ELF-1 (cell line): ENCODE data around the gene FADS2.

Experiments used
- DNase-seq: peaks from one replicate; pipeline ENCODE4 v3.0.0-alpha.2; 2016; ENCODE audit warnings: low read depth, low spot score

Gene FADS2

DNA sequence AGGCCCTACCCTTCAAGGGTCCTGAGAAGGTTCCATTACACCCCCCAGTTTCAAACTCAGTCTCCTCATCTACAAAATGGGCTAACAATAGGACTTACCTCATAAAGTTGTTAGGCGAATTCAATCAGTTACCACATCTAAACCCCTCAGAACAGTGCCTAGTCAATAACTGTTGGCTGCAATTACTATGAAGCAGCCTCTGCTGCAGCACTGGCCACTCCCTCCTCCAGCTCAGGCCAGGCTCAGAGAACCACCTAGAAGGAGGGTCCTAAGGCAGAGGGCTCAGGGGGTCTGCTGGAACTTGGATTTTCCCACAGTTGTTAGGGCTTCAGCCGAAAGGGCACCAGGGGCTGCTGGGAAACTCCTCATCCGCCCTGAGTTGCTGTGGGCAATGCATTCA, 58.5 kb downstream of the FADS2 start:
- no peak for DNase-seq

DNA sequence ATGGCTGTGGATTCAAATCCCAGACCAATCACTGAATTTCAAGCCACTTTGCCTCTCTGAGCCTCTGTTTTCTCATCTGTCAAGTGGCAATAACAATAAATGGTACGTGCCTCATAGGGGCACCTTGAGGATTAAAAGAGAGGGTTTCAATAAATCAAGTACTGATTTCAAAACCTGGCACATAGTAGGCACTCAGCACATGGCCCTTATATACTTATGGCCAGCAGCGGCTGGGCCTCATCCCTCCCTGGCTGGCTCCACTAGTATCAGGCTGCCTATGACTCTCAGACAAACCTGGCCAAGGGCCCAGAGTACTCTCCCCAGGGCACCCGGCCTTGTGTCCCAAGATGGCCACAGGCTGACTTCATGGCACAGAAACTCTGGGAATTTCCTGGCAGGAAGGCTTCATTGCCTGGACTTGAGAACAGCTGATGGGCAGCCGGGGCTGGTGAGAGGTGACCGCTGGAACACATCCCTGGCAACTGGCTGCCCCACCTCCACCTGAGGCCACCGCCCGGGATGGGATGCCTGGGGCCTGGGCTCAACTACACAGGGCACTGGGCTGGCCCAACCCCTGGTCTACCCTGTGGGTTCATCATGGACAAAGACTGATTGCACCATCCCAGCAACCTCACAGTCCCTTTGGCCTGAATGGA, 59.9 kb downstream of the FADS2 start:
- DNase-seq = no peak

DNA sequence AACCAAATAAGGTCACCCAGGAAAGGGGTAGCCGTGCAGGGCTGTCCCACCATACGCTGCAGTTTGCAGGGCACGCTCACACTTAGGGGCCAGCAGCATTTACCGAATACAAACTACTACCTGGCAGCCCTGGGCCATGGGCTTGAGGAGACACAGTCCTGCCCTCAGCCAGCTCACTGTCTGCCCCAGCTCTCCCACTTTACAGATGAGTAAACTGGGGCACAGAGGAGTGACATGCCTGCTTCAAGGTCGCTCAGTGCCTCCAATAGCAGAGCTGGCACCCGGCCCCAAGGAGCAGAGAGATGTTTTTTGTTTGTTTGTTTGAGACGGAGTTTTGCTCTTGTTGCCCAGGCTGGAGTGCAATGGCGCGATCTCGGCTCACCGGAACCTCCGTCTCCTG, 60.5 kb downstream of the FADS2 start:
- no peak for DNase-seq

DNA sequence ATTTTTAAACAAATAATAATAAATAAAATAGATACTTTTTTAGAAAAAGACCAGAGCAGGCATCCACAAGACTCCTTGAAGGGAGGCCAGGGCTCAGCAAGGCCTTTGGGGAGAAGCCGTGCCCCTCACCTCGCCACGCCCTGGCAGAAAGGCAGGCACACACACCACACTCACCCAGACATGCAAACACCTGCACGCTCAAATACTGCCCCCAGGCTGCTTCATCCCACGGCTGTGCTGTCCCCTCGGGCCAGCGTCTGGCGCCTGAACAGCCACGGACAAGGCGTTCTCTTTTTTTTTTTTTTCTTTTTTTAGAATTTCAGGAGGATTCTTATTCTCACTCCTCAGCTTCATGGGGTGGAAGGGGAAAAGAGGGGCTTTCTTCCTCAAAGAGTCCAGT, 61.7 kb downstream of the FADS2 start:
- no peak for DNase-seq

DNA sequence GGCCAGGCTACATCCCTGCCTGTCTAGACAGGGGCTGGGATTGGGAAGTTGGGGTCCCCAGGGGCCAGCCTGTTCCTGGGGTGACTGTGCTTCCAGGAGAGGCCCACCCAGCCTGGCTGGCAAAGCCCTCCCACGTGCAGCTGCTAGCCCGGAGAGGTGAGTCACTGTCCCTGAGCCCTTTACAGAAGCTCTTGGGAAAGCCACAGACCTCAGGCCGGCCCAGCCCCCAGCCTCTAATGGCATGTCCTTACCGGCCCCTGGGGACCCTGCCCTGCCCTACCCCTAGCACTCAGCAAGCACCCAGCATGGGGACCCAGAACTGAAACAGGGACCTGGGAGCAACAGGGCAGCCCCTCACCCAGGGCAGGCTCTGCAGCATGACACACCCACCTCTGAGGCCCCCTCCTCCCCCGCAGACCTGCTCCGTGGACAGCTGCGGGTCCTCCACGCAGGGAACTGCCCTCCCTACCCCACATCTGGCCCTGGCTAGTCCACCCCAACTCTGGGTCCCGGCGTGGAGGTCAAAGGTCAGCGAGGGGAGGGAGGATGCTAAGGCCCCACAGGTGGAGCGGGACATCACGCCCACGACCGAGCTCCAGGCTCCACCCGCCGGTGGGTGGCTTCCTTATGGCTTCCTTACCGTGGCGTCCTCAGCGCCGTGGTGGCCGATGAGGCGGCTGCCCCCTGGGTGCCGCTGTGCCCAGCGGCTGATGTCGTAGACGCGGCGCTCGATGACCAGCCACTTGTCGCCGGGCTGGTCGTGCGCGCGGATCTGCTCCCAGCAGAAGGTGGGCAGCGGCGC, 62.6 kb downstream of the FADS2 start:
- peak; percentile 64 for DNase-seq

DNA sequence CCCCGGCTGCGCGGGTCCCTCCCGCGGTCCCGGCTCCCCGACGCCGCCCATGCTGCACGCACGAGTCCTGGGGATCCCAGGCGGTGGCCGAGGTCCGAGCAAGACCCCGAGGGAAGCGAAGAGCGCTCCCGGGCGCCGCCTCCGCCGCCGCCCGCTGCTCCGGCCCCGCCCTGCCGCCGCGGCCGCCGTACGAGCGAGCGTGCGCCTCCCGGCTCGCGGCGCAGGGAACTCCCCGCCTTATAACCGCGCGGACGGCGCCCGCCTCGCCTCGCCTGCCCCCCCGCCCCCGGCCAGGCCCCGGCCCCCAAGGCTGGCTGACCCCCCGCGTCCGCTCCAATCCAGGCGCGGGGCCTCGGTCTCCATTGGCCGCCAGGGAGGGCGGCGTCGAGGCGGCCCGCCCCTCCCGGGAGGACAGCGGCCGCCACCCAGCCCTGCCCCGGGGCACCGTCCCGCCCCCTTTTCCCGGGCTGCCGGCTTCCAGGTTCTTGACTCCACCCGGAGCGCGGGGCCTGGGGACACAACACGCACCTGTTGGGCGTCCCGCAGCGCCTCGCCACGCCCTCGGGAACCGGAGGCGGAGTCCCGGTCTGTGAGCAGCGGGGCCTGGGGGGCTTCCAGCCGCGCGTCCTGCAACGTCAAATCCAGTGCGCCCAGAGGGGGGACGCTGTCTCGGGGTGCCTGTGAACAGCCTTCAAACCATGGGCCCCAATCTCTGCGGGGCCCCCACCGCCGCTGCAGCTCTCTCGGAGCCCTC, 63.4 kb downstream of the FADS2 start, which contains the start of gene FADS3:
FADS3 (minus strand) TSS at position 215 of the 754 bp plus-strand sequence; CDS start at position 51, 164 bp downstream.
- DNase-seq = peak; percentile 86

DNA sequence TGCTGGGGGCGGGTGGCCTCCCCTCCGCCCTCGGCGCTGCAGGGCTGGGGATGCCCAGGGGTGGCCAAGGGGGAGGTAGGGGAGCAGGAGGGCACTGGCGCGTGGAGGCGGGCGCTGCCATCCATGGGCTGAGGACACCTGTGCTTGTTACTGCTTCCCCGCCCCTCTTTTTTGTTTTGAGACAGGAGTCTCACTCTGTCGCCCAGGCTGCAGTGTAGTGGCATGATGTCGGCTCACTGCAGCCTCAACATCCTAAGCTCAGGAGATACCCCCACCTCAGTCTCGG, 63.9 kb downstream of the FADS2 start:
- DNase-seq = no peak

DNA sequence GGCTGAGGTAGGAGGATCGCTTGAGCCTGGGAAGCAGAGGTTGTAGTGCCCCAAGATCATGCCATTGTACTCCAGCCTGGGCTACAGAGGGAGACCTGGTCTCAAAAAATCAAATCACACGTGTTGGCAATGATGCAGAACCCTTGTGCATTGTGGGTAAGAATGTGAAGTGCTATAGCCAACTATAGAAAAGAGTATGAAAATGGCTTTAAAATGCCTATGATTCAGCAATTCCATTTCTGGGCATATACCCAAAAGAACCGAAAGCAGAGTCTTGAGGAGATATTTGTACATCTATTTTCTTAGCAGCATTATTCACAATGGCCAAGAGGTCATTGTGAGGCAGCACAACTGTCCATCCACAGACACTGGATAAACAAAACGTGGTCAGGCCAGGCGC, 65.9 kb downstream of the FADS2 start:
- DNase-seq = no peak

DNA sequence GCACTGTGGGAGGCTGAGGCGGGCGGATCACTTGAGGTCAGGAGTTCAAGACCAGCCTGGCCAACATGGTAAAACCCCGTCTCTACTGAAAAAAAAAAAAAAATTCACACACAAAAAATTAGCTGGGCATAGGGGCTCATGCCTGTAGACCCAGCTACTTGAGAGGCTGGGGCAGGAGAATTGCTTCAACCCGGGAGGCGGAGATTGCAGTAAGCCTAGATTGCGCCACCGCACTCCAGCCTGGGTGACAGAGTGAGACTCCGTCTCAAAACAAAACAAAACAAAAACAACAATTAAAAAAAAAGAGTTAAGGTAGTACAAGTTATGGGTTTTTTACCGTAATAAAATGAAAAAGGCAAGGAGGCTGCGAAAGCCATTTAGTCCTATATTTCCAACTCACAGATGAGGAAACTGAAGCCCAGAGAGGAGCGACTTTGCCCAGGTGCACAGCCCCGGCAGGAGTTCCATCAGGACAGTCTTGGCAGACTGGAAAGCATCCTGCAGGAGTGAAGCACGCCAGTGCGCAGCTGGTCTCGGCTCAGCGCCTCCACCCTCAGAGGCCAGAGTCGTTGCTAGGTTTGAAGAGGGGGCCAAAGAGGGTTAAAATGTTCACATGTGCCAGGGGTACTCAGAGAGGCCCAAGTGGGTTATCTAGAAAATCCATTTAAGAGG, 67.1 kb downstream of the FADS2 start:
- DNase-seq = no peak

DNA sequence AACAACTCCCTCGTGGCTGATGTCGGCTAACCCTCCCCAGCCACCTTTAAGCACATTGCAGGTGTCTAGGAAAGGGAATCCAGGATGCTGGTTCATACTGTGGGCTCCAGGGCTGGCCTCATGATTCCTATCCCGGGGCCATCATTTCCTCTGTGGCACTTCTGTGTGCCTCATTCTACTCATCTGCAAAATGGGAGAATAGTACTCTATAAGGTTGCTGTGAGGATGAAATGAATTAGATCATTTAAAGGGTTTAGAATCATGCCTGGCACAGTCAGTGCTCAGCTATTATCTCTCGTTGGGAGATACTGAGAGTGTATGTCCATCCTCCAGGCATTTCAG, 67.6 kb downstream of the FADS2 start:
- no peak for DNase-seq

DNA sequence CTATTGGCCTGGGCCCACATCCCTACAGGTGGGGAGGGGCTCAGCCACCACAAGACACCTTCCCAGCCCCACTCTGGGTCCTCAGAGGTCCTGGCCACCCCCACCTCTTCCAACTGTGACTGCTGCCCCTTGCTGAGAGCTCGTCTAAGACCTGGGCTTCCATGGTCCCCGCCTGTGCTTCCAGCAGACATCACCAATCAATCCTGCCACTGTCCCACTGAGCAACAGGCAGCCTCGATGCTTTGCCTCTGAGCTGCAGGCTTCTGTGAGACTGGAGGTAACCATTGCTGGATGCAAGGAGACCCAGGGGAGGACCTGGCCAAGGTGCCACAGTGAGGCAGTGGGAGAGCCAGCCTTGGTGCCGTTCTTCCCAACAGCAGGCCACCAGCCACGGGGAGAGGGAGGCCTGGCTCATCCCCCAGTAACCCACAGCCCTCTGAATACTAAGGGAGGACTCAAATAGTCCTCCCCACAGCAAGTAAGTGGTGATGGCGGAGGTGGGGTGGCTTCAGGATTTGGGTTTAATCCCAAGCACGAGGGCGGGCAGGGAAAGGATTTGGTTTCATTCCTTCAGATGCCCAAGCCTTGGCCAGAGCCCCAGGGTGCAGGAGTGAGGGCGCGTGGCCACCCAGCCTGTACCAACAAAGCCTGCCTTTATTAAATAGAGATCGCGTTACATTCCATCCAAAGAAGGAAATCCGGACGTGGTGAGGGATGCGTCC, 68.7 kb downstream of the FADS2 start:
- DNase-seq = no peak

DNA sequence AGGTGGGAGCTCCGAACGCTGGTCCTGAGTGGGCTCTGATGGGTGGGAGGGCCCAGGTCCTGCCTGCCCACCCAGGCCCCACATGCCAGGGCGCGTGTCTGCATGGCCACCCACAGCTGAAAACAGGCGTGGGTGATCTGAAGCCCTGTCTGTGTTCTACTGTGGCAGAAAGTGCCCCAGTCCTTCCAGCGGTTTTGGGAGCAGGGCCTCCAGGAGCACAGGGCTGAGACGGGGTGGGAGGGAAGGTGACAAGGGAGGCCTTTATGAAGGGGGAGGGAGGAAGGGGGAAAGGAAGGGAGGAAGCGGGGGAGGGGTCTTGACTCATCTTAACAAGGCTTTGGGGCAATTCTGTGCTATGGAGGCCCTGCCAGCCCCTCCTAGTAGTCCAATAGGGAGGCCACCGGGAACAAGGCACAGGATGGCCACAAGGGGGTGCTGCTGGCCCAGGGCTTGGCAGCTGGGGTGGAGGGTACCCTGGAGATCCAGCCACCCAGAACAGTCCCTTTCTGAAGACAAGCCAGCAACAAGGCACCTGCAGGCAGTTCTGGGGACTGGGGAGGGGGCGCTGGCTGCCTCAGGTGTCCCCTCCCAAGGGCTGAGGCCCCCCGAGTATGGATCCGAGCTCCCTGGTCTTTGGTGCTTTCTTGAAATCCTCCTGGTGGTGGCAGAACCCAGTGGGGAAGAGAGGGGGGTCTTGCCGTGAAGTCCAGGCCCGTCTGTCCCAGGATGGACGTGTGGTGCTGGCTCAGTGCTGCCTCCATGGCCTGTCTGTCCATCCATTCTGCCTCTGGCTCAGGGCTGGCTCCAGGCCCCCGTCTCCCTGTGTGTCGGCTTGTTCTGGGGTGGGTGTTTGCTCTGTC, 69.5 kb downstream of the FADS2 start:
- DNase-seq = peak; percentile 93

DNA sequence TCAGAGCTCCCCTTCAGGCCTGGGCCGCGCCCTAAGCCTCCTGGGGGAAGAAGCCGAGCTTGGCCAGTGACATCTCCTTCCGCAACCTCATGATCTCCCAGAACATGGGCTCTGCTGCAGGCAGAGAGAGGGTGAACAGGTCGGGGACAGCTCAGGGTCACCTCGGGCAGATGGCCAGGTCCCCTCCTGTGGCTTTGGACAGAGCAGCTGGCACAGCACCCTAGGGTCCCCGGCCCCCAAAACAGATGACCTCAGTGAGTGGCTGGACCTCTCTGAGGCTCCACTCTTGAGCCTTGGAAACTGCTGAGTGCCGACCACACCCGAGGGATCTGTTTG, 70.1 kb downstream of the FADS2 start:
- no peak for DNase-seq

DNA sequence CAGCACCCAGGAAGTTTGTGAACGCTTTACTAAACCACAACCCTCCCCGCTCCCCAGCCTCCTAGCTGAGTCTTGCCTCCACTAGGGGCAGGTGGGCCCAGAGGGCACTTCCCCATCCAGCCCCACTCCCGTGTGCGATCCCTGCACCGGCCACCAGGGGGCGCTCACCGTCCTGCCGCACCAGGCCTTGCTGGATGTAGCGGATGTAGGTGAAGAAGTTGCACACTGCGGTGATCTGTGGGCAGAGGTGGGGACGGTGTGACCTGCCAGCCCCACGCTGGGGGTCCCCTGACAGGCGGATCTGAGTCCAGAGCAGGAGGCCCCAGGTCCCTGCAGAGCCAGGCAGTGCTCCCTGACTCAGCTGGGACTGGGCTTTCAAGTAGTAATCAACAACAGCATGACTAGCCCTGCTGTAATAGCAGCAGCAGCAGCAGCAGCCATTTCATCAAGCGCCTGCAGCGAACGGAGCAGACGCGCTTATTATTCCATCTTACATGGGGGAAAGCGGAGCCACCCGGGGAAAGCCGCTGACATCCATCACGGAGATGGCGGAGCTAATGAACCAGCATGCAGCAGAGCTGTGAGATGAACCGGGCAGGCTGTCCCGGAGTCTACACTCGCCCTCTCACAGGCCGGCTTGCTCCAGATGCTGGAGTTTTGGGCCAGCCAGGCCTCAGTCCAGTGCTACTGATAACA, 71.2 kb downstream of the FADS2 start:
- DNase-seq = peak; percentile 97

DNA sequence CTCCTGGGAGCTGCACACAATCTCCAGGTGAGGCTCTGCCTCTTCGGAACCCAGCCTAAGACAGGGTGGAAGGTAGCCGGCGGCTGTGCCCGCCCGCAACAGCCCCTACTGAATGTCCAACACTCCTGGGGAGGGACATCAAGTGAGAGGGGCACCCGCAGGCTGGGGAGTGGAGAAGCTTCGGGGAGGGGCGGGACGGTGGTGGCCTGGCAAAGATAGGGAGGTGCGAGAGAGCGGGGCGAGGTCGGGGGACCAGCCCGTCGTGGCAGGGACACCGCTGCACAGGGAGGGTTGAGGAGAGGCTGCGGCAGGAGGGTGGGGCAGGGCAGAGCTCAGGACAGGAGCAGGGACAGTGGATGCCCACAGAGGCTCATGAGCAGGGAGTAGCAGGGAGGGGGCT, 72.2 kb downstream of the FADS2 start:
- no peak for DNase-seq

DNA sequence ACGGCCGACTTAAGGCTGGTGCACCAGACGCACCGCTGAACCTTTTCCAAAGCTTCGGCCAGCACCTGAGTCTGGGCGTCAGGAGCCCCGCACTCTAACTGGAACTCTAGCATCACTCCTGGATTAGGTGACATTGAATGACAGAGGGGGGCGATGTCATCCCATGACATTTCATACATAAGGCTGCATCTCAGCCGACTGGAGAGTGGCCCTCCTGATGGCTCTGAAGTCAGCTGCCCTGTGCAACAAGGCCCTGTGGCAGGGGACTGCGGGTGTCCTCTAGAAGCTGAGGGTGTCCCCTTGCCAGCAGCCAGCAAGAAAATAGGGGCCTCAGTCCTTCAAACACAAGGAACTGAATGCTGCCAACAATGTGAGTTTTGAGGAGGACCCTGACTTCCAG, 73.3 kb downstream of the FADS2 start:
- no peak for DNase-seq

DNA sequence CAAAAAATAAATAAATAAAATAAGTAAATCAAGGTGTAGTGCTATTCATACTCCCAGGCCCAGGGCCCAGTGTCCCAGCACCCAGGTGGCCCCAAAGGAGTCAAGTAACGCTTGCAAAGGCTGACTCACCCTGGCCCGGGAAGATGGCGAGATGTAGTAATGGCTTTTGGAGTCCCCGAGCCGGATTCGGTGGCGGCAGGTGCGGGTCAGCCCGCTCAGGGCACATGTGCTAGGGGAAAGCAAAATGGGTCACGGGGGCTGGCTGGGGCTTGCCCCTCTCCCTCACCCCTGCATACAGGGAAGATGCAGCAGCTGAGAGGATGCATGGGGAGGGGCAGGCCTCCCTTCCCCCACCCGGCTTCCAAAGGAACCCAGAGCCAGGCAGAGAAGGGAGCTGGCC, 74.2 kb downstream of the FADS2 start:
- no peak for DNase-seq

DNA sequence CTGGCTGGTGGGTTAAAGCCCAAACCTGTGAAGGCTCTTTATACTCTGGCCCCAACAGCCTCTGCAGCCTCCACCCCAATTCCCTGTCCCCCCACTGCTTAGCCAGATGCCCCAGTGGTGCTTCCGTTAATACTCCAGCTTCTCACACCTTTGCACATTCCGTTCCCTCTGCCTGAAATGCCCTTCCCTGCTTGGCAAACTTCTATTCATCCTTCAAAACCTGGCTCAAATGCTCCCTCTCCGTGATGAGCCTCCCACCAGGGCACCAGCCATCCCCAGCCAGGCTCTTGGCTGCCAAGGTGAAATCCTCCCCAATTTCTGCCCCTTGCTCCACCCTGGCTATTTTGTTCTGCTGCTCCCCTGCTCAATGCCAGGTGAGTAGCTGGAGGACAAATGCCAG, 75.7 kb downstream of the FADS2 start:
- no peak for DNase-seq

DNA sequence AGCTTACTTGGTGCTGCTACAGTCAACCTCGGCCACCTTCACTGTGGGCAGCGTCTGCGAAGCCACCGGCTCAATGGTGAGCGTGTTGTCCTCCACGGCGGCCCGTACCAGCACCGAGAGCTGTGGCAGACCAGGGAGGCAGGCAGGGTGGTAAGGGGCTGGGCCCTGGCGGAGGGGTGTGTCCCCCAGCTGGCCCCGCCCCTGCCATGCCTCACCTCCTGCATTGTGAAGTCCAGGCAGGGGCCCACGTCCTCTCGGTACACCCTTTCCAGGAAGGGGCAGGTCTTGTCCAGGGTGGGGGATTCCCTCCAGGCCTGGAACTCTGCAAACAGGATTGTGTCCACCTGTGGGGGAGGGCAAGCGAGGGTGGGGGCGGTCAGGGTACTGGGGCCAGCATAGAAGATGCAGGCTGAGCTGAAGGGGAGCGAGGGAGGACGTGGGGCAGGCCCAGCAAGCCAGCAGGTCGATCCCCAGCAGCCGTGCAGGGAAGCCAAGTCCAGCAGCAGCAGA, 76.5 kb downstream of the FADS2 start:
- DNase-seq = peak; percentile 71

DNA sequence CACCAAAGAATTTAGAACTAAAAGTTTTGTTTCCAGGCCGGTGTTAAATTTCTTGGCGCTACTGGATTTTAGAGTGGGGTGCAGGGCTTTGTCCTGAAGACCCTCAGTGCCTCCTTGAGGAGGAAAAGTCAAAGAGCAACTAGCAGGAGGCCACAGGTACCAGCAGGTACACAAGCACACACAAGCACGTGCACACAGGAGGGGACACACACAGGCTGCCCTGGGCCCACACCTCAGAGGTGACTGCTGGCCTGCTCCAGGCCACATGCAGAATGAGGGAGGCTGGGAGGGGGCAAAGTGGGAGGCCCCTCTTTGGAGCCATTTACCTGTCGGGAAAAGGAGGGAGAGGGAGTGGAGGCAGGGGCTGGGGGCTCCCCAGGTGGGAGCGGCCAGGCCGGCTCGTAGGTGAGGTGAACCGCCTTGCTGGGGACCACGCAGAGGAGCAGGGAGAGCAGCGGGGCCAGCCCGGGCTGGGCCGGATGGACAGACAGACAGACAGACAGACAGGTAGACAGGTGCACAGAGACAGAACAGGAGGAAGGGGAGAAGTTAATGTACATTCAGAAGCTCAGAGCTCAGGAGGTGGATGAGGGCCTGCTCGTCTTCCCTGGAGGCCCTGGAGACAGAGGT, 77.1 kb downstream of the FADS2 start:
- no peak for DNase-seq
